ENCODE results near the gene MPZL1.
"Not testable (repeated sequence)": the region's sequence is repeated elsewhere in the genome, so short reads cannot be mapped to it uniquely, and the experiment has no call there.

MPZL1 gene

GRCh38 chr1:167719715-167720421 lies 1.9 kb upstream of the MPZL1 start:
- DNase-seq, result not testable (repeated sequence)

- DNase-seq, result peak; percentile 14
Observed at GRCh38 chr1:167720965-167721616, 691 bp upstream of the MPZL1 start.

- peak; percentile 22 for DNase-seq
Observed at GRCh38 chr1:167722152-167722869, 529 bp downstream of the MPZL1 start.

GRCh38 chr1:167722870-167723251 lies 1.1 kb downstream of the MPZL1 start:
- DNase-seq, result no peak

- no peak for DNase-seq
Observed at GRCh38 chr1:167723707-167724323, 2.0 kb downstream of the MPZL1 start.

GRCh38 chr1:167726008-167726407 lies 4.2 kb downstream of the MPZL1 start:
- DNase-seq, result no peak

GRCh38 chr1:167728818-167729410 lies 7.1 kb downstream of the MPZL1 start:
- DNase-seq, result no peak

- no peak for DNase-seq
Observed at GRCh38 chr1:167734227-167734626, 12.4 kb downstream of the MPZL1 start.

GRCh38 chr1:167734841-167735240 lies 13.1 kb downstream of the MPZL1 start:
- no peak for DNase-seq

- no peak for DNase-seq
Observed at GRCh38 chr1:167737169-167737568, 15.4 kb downstream of the MPZL1 start.

GRCh38 chr1:167738158-167738557 lies 16.4 kb downstream of the MPZL1 start:
- DNase-seq, result no peak

- no peak for DNase-seq
Observed at GRCh38 chr1:167739752-167740151, 18.0 kb downstream of the MPZL1 start.

GRCh38 chr1:167741103-167741502 lies 19.3 kb downstream of the MPZL1 start:
- DNase-seq, result not testable (repeated sequence)

GRCh38 chr1:167742392-167743057 lies 20.7 kb downstream of the MPZL1 start:
- DNase-seq, result not testable (repeated sequence)

- DNase-seq, result no peak
Observed at GRCh38 chr1:167744901-167745300, 23.1 kb downstream of the MPZL1 start.

- DNase-seq, result no peak
Observed at GRCh38 chr1:167746013-167746672, 24.4 kb downstream of the MPZL1 start.

- DNase-seq, result no peak
Observed at GRCh38 chr1:167746988-167747655, 25.3 kb downstream of the MPZL1 start.

GRCh38 chr1:167747988-167748387 lies 26.2 kb downstream of the MPZL1 start:
- DNase-seq, result no peak

- DNase-seq, result no peak
Observed at GRCh38 chr1:167748906-167749305, 27.1 kb downstream of the MPZL1 start.

- DNase-seq, result no peak
Observed at GRCh38 chr1:167749741-167750140, 28.0 kb downstream of the MPZL1 start.

GRCh38 chr1:167750641-167751040 lies 28.9 kb downstream of the MPZL1 start:
- no peak for DNase-seq
